Lower lobe of right lung (tissue), 2 donors: ENCODE measurements around the gene OR5K4. TPM values are rescaled to one million over a fixed set of nuclear protein-coding genes. Genes with fewer than 3 reads are reported as not detected.

Experiments used
- ATAC-seq, 2 donors: fragments of 200-7000 bp; cut with Tn5 transposase; one replicate each; pipeline ENCODE4 v1.9.1; 2020 to 2022; ENCODE audit warnings: mild to moderate bottlenecking in 2 of 2, moderate library complexity in 2 of 2
- DNase-seq: peaks from one replicate; pipeline ENCODE4 v3.0.0-alpha.2; 2020
- H3K27ac ChIP-seq: fragments of 200-600 bp; one replicate; pipeline ENCODE4 v1.8.0; 2022
- H3K27me3 ChIP-seq: fragments of 200-600 bp; one replicate; pipeline ENCODE4 v1.8.0; 2022; ENCODE audit warnings: low read depth
- H3K36me3 ChIP-seq: fragments of 200-600 bp; one replicate; pipeline ENCODE4 v1.8.0; 2022; ENCODE audit warnings: mild to moderate bottlenecking
- H3K4me1 ChIP-seq: fragments of 200-600 bp; one replicate; pipeline ENCODE4 v1.8.0; 2022
- H3K4me3 ChIP-seq: fragments of 200-600 bp; one replicate; pipeline ENCODE4 v1.8.0; 2022; ENCODE audit warnings: mild to moderate bottlenecking
- H3K9me3 ChIP-seq: fragments of 200-600 bp; one replicate; pipeline ENCODE4 v1.8.0; 2022
- intact Hi-C: fragments of 100-400 bp; cut with DNase I; formaldehyde crosslinking; loops from one replicate; pipeline ENCODE4 v1.11.0; 2022
- total RNA-seq: library from RNA; stranded (reverse); fragmentation: NEBNext Ultra II Directional; extraction: Animal tissue kit (Norgen Biotek cat#: 25700); gene quantifications from one replicate; pipeline ENCODE4 v1.2.1, GENCODE V29; 2021
- TF ChIP-seq, protein P1 (sequence below): fragments of 200-600 bp; IDR thresholded peaks from one replicate; pipeline ENCODE4 v1.8.0; 2022; ENCODE audit warnings: antibody characterized with exemption, mild to moderate bottlenecking
- donor health status: DM: no; HTN: yes; CAD: no; lungs with severe emphysema.

OR5K4 gene
- total RNA-seq, 1 donor from 2014 or later = not detected

GRCh38 chr3:98371186-98371585 is 17.5 kb downstream of the OR5K4 start:
- Histone ChIP-seq H3K36me3 (no peaks in the 10 kb centered on the region), H3K27ac (no peak overlapping the region), H3K27me3 (no peaks in the 10 kb centered on the region), H3K4me1 (no peaks in the 10 kb centered on the region), H3K9me3 (no peaks in the 10 kb centered on the region), H3K4me3 (no peak overlapping the region)
- intact Hi-C loops = no loop called here
- DNase-seq (no peak), ATAC-seq (no peak)
- TF ChIP-seq, protein P1, sequence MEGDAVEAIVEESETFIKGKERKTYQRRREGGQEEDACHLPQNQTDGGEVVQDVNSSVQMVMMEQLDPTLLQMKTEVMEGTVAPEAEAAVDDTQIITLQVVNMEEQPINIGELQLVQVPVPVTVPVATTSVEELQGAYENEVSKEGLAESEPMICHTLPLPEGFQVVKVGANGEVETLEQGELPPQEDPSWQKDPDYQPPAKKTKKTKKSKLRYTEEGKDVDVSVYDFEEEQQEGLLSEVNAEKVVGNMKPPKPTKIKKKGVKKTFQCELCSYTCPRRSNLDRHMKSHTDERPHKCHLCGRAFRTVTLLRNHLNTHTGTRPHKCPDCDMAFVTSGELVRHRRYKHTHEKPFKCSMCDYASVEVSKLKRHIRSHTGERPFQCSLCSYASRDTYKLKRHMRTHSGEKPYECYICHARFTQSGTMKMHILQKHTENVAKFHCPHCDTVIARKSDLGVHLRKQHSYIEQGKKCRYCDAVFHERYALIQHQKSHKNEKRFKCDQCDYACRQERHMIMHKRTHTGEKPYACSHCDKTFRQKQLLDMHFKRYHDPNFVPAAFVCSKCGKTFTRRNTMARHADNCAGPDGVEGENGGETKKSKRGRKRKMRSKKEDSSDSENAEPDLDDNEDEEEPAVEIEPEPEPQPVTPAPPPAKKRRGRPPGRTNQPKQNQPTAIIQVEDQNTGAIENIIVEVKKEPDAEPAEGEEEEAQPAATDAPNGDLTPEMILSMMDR = no peak

GRCh38 chr3:98371853-98372252 is 18.2 kb downstream of the OR5K4 start:
- intact Hi-C loops = no loop called here
- no peaks in the 10 kb centered on the region for H3K4me1 ChIP-seq
- H3K9me3 ChIP-seq = no peaks in the 10 kb centered on the region
- H3K4me3 ChIP-seq = no peak overlapping the region
- no peaks in the 10 kb centered on the region for H3K36me3 ChIP-seq
- DNase-seq (no peak), ATAC-seq (no peak)
- TF ChIP-seq, protein P1 = no peak
- no peak overlapping the region for H3K27ac ChIP-seq
- no peaks in the 10 kb centered on the region for H3K27me3 ChIP-seq

DNA sequence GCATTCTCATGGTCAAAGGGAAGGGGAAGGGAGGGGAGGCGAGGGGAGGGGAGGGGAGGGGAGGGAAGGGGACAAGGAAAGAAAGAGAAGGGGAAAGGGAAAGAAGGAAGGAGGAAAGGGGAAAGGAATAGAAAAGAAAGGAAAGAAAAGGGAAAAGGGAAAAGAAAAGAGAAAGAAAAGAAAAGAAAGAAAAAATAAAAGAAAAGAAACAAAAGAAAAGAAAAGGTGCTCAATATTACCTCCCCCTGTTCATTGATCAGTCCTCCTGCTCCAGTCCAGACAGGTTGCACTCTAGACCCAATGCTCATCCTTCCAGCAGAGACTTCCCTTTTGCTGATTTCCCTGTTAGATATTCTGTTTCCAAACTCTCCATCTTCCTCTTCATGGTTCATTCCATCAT is 18.8 kb downstream of the OR5K4 start:
- H3K9me3 ChIP-seq = peaks cover 1% of the 10 kb centered on the region
- intact Hi-C loops = no loop called here

DNA sequence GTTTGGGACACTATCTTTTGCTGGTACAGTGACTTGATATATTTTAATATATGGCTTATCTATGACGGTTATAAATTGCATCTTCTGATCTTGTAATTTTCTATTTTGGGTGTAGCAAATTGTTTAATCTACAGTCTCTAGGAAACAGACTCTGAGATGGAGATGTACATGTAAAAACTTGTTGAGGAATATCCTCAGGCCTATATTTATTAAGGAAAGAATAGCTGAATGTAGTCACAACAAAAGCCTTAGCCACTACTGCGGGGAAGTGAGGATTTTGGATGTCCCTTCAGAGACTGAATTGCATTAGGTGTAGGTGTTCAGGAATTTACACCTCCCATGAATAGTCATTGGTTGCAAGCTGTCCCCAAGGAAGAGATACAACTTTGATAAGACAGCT is 23.0 kb downstream of the OR5K4 start:
- H3K4me3 ChIP-seq = no peak overlapping the region
- no peaks in the 10 kb centered on the region for H3K36me3 ChIP-seq
- H3K9me3 ChIP-seq = peaks cover 3% of the 10 kb centered on the region
- H3K27me3 ChIP-seq = no peaks in the 10 kb centered on the region
- intact Hi-C loops = no loop called here
- H3K27ac ChIP-seq = no peak overlapping the region
- ATAC-seq (no peak), DNase-seq (no peak)
- H3K4me1 ChIP-seq = no peaks in the 10 kb centered on the region
- TF ChIP-seq, protein P1 = no peak

More for the DNA sequence above, 18.8 kb downstream of the OR5K4 start:
- H3K4me1 ChIP-seq = no peaks in the 10 kb centered on the region
- ATAC-seq = no peak
- H3K4me3 ChIP-seq = no peak overlapping the region
- TF ChIP-seq, protein P1 = no peak
- no peak for DNase-seq
- no peaks in the 10 kb centered on the region for H3K27me3 ChIP-seq
- H3K27ac ChIP-seq = no peak overlapping the region
- H3K36me3 ChIP-seq = no peaks in the 10 kb centered on the region

GRCh38 chr3:98388147-98388546 is 34.5 kb downstream of the OR5K4 start:
- ATAC-seq = no peak
- intact Hi-C loops = no loop called here
- DNase-seq = no peak

More at GRCh38 chr3:98388147-98388546, 34.5 kb downstream of the OR5K4 start:
- Histone ChIP-seq H3K4me1 (no peaks in the 10 kb centered on the region), H3K36me3 (no peaks in the 10 kb centered on the region), H3K4me3 (no peak overlapping the region), H3K9me3 (no peaks in the 10 kb centered on the region), H3K27me3 (no peaks in the 10 kb centered on the region), H3K27ac (no peak overlapping the region)
- TF ChIP-seq, protein P1 = no peak
